Coronary artery (tissue), 2 donors: Measurements from ENCODE around the gene PHLPP2.

Experiments
- DNase-seq: peaks from one replicate; pipeline ENCODE4 v3.0.0-alpha.2; 2017; ENCODE audit warnings: low spot score
- H3K27ac ChIP-seq, 2 donors: fragments of 200-600 bp; sonication (generic); one replicate each; pipeline ENCODE4 v1.5.1; 2016 to 2019
- H3K4me3 ChIP-seq: fragments of 200-600 bp; sonication (generic); 2 replicates; pipeline ENCODE4 v1.5.1; 2016; ENCODE audit warnings: mild to moderate bottlenecking, moderate library complexity
- TF ChIP-seq, protein P1 (sequence below): fragments of 200-600 bp; sonication (generic); IDR thresholded peaks from one replicate; pipeline ENCODE4 v1.5.1; 2019; ENCODE audit warnings: antibody characterized with exemption

The PHLPP2 gene

DNA sequence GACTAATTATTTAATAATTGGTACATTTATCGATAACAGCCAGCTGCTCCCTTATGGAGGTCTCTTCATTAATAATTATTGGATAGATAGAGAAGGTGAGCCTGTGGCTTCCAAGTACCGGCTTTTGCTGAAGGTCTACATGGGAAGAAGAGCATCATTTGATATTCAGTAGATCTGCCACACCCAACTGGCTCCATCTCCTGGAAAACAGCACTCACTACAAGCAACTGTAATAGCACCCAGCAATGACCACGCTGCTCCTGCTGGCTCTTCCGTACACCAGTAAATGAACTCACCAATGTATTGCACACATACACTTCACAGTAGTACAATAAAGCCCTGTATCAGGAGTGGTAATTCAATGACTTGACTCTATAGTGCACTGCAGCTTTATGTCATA is 79.1 kb downstream of the PHLPP2 start:
- no peak for DNase-seq
- no peak overlapping the region for H3K27ac ChIP-seq

DNA sequence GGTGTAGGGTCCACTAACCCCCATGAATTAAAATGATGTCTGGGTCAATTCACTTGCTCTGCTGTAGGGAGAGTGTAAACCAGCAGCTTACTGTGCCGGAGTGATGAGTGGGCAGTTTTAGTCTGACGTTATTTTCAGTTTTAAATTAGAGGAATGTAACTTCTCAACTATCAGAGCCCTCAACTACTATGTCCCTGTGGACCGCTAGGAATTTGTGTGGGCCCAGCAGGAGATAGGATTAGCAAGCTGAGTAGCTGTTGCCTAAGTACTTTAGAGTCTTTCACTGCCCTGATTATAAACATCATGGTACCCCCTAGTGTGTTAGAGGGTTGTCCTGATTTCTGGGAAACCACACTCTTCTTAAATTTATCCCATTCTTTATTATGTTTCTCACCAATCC is 87.1 kb downstream of the PHLPP2 start:
- DNase-seq, result no peak
- Histone ChIP-seq H3K27ac (no peak overlapping the region), H3K4me3 (no peak overlapping the region)
- TF ChIP-seq, protein P1, sequence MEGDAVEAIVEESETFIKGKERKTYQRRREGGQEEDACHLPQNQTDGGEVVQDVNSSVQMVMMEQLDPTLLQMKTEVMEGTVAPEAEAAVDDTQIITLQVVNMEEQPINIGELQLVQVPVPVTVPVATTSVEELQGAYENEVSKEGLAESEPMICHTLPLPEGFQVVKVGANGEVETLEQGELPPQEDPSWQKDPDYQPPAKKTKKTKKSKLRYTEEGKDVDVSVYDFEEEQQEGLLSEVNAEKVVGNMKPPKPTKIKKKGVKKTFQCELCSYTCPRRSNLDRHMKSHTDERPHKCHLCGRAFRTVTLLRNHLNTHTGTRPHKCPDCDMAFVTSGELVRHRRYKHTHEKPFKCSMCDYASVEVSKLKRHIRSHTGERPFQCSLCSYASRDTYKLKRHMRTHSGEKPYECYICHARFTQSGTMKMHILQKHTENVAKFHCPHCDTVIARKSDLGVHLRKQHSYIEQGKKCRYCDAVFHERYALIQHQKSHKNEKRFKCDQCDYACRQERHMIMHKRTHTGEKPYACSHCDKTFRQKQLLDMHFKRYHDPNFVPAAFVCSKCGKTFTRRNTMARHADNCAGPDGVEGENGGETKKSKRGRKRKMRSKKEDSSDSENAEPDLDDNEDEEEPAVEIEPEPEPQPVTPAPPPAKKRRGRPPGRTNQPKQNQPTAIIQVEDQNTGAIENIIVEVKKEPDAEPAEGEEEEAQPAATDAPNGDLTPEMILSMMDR, result no peak

More for the DNA sequence above, 79.1 kb downstream of the PHLPP2 start:
- no peak overlapping the region for H3K4me3 ChIP-seq
- TF ChIP-seq, protein P1, result no peak

DNA sequence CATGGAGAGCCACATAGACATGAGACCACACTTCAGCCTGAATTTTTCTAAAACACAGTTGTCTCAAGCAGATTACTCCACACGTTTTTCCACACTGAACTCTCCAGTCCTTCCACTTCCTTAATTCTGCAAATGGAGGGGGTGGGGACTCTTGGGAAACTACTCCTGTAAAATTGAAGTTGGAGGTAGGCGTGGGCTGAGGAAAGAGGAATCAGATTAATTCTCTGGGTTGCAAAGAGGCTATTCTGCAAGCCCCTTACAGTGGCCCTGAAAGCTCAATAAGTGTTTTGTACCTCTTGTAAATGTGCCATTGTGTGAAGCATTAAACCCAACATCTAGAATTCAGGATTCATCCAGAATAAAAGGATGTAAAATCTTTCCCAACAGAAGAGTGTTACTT is 88.9 kb downstream of the PHLPP2 start:
- H3K4me3 ChIP-seq, result no peak overlapping the region
- TF ChIP-seq, protein P1, result no peak
- no peak overlapping the region for H3K27ac ChIP-seq
- no peak for DNase-seq

DNA sequence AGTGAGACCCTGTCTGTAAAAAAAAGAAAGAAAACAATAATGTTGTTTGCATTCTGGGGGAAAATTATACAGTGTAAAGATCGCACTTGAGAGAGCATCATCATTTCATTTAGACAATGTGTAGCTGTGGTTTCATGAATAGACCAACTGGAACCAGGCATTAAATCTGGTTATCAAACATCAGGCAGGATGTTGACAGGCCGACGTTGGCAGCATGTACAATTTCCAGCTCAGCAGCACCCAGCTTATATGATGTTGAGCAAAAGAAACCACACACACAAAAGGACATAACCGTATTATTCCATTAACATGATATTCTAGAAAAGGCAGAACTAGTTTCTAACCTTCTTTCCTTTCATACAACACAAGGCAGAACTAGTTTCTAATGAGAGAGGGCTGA is 92.7 kb downstream of the PHLPP2 start:
- Histone ChIP-seq H3K27ac (no peak overlapping the region), H3K4me3 (no peak overlapping the region)
- TF ChIP-seq, protein P1, result no peak
- DNase-seq, result no peak

DNA sequence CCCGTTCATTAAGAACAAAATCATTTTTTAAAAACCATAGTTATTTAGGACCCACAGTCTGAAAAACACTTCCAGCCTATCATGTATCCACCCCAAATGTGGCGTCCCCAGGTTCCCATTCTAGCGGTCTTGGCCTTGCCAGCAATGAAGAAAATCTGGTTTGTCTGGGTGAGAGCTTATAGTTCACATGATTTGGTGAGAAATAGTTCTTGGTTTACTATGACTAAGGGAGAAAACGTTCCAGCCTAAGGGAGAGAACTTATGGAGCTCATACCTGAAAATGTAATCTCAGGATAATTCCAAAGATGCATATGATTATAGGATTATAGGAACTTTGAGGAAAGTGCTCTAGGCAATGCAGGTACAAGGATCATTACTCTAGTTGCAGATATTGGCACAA is 93.7 kb downstream of the PHLPP2 start:
- Histone ChIP-seq H3K4me3 (no peak overlapping the region), H3K27ac (no peak overlapping the region)
- no peak for DNase-seq
- TF ChIP-seq, protein P1, result no peak

DNA sequence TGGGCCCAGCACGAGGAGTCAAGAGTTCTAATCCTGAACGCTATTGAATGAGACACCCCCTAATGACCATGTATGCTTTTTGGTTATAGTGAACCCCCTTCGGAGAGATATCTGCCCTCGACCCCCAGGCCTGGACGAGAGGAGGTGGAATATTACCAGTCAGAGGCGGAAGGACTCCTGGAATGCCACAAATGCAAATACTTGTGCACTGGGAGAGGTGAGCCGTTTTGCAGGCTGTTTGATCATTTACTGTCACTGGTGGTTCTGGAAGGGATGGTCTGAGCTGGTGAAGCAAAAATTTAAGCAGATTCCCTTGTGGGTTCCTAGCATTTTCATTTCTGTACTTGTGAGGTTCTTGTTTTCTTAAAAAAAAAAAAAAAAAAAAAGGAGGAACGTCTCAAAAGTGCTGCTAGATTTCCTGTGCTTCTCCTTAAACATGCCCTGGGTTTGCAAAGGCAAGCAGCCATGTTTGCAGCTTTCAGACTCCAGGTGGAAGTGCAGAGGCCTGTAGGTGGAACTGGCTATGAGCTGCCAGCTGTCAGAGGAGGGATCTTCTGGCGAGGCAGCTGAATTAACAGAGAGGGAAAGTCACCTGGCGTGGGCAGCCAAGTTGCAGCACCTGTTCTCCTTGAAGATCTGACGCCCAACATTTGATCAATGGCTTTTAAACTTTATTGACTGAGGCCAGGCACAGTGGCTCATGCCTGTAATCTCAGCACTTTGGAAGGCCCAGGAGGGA is 95.1 kb downstream of the PHLPP2 start:
- H3K27ac ChIP-seq, result no peak overlapping the region
- TF ChIP-seq, protein P1, result no peak
- DNase-seq, result no peak
- no peak overlapping the region for H3K4me3 ChIP-seq

DNA sequence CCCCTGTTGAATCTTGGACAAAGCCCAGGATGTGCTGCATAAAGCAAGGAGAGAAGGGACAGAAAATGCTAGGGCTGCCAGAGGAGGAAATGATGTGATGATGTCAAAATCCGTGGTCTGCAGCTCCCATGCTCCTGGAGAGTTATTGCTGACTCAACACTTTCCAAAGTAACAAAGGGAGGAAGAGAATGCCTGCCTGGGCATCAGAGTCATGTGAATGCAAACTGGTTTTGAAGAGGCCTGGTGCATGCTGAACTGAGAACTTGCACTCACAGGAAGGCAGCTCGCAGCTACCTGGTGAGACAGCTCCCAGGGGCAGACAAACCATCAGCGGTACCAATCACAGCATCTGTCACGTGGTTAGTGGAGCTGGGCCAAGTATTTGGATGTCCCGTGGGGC is 95.7 kb downstream of the PHLPP2 start:
- H3K4me3 ChIP-seq, result no peak overlapping the region
- no peak for DNase-seq
- no peak overlapping the region for H3K27ac ChIP-seq
- TF ChIP-seq, protein P1, result no peak
